ENCODE measurements around the gene DZANK1.

- TF ChIP-seq RAD21 (IDR thresholded peaks at IDR 0.05; ENCODE audit: low read depth) (no peak), POLR2A (IDR thresholded peaks at IDR 0.05; ENCODE audit: borderline replicate concordance, extremely low read depth, insufficient read depth, insufficient read length) (no peak), POLR2AphosphoS5 (IDR thresholded peaks at IDR 0.05; ENCODE audit: low read depth, low read length) (no peak), EZH2 (IDR thresholded peaks at IDR 0.05) (no peak), TCF7L2 (IDR thresholded peaks at IDR 0.05; ENCODE audit: borderline replicate concordance, extremely low read depth, insufficient read depth, insufficient read length) (no peak)
- TF ChIP-seq, protein P1, sequence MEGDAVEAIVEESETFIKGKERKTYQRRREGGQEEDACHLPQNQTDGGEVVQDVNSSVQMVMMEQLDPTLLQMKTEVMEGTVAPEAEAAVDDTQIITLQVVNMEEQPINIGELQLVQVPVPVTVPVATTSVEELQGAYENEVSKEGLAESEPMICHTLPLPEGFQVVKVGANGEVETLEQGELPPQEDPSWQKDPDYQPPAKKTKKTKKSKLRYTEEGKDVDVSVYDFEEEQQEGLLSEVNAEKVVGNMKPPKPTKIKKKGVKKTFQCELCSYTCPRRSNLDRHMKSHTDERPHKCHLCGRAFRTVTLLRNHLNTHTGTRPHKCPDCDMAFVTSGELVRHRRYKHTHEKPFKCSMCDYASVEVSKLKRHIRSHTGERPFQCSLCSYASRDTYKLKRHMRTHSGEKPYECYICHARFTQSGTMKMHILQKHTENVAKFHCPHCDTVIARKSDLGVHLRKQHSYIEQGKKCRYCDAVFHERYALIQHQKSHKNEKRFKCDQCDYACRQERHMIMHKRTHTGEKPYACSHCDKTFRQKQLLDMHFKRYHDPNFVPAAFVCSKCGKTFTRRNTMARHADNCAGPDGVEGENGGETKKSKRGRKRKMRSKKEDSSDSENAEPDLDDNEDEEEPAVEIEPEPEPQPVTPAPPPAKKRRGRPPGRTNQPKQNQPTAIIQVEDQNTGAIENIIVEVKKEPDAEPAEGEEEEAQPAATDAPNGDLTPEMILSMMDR (IDR thresholded peaks at IDR 0.05 in 2 of 3, conservative IDR thresholded peaks at IDR 0.05 in 1 of 3; ENCODE audit: borderline replicate concordance in 1 of 3, insufficient read depth in 1 of 3, low read depth in 2 of 3, low read length in 2 of 3), result no peak
Observed at GRCh38 chr20:18513208-18513607, 46.4 kb upstream of the DZANK1 start.

Measured in HCT116 (cell line).